GM13976 (cell line): ENCODE data around the gene RCAN1.
A peak's percentile ranks its signal among the peaks of the same experiment; 100 is the strongest.

Experiments used
- DNase-seq: peaks from one replicate; pipeline ENCODE4 v3.0.0; 2012; ENCODE audit warnings: low spot score
- CTCF ChIP-seq: IDR thresholded peaks from 2 replicates; pipeline ENCODE4 v1.5.1; 2012; ENCODE audit warnings: borderline replicate concordance, mild to moderate bottlenecking; ENCODE audit not compliant: insufficient read depth; ENCODE audit errors: extremely low read depth, missing control alignments, control extremely low read depth
- in situ Hi-C: fragments of 300-500 bp; cut with MboI; formaldehyde crosslinking; loops from one replicate; pipeline ENCODE4 v1.12.0; 2022; ENCODE audit warnings: low sequenced_read_pairs, mixed read lengths, inconsistent platforms; ENCODE audit not compliant: unreplicated experiment

Gene RCAN1

GRCh38 chr21:34648739-34649297 lies 33.9 kb upstream of the RCAN1 start:
- TF ChIP-seq CTCF, result no peak
- no peak for DNase-seq
- in situ Hi-C loops, result no loop called here

GRCh38 chr21:34647555-34647954 lies 32.6 kb upstream of the RCAN1 start:
- DNase-seq, result no peak
- TF ChIP-seq CTCF, result no peak
- in situ Hi-C loops, result no loop called here

GRCh38 chr21:34644825-34645224 lies 29.9 kb upstream of the RCAN1 start:
- no peak for DNase-seq
- TF ChIP-seq CTCF, result no peak
- in situ Hi-C loops, result no loop called here

- peak; percentile 56 for DNase-seq
- no peak for TF ChIP-seq CTCF
- in situ Hi-C loops, result no loop called here
Measured at GRCh38 chr21:34642211-34643075, 27.5 kb upstream of the RCAN1 start.

GRCh38 chr21:34640858-34641257 lies 25.9 kb upstream of the RCAN1 start:
- in situ Hi-C loops, result no loop called here
- no peak for TF ChIP-seq CTCF
- no peak for DNase-seq

- no peak for TF ChIP-seq CTCF
- peak; percentile 46 for DNase-seq
- in situ Hi-C loops, result no loop called here
Measured at GRCh38 chr21:34639882-34640788, 25.2 kb upstream of the RCAN1 start.
